GM19467 (cell line): ENCODE results near the gene PRR7.
"Not testable (repeated sequence)": the region's sequence is repeated elsewhere in the genome, so short reads cannot be mapped to it uniquely, and the experiment has no call there.

Experiments
- ATAC-seq: cut with Tn5 transposase; IDR thresholded peaks from one replicate; pipeline ENCODE4 v1.9.1; 2021; ENCODE audit warnings: mild to moderate bottlenecking, moderate library complexity; ENCODE audit not compliant: unreplicated experiment

PRR7 gene

DNA sequence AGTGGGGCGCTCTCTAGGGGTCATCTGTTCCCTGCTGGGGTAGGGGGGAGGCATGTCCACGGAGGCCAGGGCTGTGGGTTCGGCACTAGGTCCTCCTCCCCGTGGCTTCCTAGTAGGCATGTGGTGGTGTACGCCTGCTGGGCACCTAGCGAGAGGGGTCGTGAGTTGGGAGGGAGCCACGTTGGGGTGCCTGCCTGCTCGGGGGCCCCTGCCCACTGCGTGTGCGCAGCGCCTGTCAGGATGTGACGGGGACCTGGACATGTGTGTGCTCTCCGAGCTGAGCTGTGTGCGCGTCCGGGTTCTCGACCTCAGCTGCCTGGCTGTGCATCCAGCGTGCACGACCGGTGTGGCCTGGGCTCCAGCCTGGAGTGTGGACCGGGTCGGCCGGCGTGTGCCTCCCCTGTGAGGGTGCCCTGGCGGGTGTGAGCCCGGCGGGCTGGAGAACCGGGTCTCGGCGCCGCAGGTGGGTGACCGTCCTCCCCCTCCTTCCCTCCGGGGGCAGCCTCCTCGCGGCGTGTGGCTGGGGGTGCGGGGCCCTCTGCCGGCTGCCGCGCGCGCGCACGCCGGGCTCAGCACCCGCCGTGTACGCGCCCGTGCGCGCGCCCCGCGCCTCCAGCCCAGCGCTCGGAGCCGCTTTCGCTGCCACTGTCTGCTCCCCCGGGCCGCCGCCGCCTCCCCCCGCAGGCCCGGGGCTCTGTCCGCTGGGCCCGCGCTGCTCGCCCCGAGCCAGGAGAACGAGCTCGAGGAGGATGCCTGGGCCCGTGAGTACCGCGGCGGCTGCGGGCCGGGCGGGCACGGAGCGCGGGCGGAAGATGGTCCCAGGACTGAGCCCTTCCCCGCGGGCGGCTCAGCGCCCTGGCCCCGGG, at the start of gene PRR7:
TSS of gene PRR7 (plus strand) at position 615 of the 866 bp plus-strand sequence. CDS start 8,254 bp downstream, outside the sequence.
- peak; percentile 42 for ATAC-seq

DNA sequence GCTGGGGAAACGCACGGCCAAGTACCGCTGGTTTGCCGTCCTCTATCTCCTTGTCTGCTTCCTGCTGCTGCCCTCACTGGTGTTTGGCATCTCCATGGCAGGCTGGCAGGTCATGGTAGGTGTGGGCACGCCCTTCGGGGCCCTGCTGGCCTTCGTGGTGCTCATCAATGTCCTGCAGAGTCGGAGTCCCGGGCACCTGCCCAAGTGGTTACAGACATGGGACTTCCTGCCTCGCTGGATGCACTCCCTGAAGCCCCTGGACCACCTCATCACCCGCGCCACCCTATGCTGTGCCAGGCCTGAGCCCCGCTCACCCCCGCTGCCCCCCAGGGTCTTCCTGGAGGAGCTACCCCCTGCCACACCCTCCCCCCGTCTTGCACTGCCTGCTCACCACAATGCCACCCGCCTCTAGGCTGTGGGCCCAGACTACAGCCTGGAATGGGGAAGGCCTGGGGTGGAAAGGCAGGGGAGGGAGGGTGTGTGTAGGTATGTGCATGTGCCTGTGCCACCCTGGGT, 48.7 kb upstream of the PRR7 start:
- ATAC-seq = no peak

GRCh38 chr5:177399997-177400868, 46.4 kb upstream of the PRR7 start, which contains the start of gene PFN3:
PFN3 (minus strand) TSS chr5:177400661; CDS start chr5:177400576, 85 bp downstream.
- ATAC-seq = no peak

GRCh38 chr5:177402271-177403043, 44.2 kb upstream of the PRR7 start:
- no peak for ATAC-seq

- peak; percentile 11 for ATAC-seq
Observed at GRCh38 chr5:177403102-177403791, 43.4 kb upstream of the PRR7 start.

DNA sequence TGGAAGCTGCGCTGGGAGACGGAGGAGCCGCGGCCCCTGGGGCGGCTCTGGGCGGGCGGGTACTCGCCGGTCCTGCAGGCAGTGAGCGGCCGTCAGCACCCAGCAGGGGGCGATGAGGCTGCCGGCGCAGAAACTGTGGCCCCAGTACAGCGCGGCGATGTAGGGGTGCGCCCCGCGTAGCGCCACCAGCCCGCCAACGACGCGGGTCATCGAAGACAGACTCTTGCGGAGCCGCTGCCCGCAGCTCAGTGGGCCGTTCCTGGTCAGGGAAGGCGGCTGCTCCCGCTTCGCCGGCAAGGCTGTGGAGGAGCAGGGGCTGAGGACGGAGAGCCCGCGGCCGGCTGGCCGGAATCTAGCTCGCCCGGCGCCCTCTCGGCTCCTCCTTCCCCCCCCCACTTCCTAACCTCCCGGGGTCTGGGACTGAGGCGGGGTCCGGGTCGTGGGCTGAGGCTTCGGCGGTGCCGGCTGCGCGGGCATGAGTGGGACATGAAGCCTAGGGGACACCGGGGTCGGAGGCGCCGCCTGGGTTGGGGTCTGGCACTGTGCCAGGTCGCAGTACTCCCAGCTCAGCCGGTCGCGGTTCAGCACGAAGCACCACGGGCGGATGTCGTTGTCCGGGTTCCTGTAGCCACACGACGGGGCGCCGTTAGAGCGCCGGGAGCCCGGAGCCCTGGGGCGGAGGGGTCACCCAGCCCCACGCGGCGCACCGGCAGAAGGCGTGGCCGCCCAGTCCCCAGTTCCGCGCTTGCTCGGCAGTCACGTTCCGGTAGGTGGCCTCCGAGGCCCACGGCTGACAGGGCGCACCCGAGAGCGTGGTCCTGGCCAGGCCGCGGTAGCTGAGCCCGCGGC, 42.6 kb upstream of the PRR7 start:
- peak; percentile 61 for ATAC-seq

DNA sequence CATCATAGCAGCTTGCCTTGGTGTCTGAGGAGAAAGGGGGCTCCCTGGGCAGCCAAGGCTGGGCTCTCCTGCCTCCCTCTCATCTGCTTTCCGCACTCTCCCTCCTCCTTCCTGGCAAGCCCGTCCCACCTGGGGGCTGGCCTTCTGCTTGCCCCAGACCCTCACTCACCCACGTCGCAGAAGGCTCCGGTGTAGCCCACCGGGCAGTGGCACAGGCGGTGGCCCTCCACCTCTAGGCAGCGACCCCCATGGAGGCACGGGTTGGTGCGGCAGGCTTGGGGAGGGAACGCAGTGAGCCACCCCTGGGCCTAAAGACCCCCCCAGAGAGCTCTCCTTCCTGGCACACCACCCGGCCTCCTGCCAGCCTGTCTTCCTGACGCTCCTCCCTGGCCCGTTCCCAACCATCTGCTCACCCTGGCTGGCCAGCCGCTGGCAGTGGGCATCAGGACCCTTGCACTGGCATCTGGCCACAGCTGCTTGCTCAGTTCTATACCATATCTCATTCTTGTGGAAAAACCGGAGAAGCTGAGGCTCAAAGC, 41.9 kb upstream of the PRR7 start:
- no peak for ATAC-seq

- no peak for ATAC-seq
Observed at GRCh38 chr5:177405312-177405711, 41.3 kb upstream of the PRR7 start.

DNA sequence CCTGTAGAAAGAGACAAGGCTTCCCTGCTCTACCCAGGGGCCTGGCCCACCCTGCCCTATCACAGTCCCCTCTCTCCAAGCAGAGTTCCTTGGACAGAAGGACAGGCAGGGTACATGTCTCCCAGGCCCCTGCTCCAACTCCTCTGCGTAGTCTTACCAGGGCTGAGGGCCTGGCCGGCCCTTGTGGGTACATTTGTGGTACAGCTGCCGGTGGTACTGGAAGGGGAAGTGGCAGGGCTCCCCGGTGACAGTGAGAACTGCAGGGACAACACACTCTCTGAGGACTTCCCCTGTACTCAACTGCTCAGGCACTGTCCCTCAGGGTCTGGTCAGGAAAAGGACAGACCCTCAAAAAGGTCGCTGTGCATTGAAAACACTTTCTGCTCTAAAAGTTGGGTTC, 40.8 kb upstream of the PRR7 start:
- no peak for ATAC-seq

- no peak for ATAC-seq
Observed at GRCh38 chr5:177409043-177409801, 37.4 kb upstream of the PRR7 start, which contains the start of gene F12. F12 (minus strand) TSS chr5:177409564; CDS start chr5:177409527, 37 bp downstream.

DNA sequence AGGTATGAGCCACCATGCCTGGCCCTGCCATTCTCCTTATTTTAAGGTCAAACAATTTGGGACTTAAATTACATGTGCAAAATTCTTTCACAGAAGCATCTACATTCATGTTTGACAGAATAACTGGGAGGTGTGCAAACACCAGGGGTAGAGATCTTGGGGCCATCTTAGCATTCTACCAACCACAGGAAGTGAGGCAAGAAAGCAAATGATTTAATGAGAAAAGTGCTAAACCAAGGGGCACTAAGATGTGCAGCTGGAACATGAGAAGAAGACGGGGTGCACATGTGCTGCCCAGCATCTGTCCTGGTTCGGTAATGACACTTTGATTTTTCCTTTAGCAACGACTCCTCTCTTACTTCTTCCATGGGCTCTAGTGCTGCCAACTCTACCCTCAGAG, 36.0 kb upstream of the PRR7 start:
- ATAC-seq = no peak

GRCh38 chr5:177412603-177413233, 33.9 kb upstream of the PRR7 start:
- peak; percentile 61 for ATAC-seq

DNA sequence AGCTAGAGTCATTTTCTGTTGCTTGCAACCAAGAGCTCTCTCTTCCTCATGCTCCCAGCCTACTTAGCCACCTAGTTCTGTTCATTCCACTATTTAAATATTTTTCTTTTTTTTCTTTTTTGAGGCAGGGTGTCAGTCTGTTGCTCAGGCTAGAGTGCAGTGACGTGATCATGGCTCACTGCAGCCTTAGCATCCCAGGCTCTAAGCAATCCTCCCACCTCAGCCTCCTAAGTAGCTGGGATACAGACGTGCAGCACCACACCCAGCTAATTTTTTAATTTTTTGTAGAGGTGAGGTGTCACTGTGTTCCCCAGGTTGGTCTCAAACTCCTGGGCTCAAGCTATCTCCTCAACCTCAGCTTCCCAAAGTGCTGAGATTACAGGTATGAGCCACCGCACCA, 32.1 kb upstream of the PRR7 start:
- no peak for ATAC-seq

- ATAC-seq = not testable (repeated sequence)
Observed at GRCh38 chr5:177417081-177417480, 29.5 kb upstream of the PRR7 start.

DNA sequence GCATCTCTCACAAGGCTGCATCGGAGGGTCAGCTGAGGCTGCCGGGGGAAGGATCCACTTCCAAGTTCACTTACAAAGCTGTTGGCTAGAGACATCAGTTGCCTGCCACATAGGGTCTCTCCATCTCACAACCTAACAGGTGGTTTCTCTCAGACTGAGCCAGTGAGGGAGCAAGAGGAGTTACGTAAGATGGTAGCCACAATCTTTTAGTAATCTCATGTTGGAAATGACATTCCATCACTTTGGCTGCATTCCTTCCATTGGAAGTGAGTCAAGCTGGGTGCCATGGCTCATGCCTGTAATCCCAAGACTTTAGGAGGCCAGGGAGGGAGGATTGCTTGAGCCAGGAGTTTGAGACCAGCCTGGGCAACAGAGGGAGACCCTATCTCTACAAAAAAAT, 27.6 kb upstream of the PRR7 start:
- ATAC-seq = no peak

- not testable (repeated sequence) for ATAC-seq
Observed at GRCh38 chr5:177420472-177420871, 26.1 kb upstream of the PRR7 start.

DNA sequence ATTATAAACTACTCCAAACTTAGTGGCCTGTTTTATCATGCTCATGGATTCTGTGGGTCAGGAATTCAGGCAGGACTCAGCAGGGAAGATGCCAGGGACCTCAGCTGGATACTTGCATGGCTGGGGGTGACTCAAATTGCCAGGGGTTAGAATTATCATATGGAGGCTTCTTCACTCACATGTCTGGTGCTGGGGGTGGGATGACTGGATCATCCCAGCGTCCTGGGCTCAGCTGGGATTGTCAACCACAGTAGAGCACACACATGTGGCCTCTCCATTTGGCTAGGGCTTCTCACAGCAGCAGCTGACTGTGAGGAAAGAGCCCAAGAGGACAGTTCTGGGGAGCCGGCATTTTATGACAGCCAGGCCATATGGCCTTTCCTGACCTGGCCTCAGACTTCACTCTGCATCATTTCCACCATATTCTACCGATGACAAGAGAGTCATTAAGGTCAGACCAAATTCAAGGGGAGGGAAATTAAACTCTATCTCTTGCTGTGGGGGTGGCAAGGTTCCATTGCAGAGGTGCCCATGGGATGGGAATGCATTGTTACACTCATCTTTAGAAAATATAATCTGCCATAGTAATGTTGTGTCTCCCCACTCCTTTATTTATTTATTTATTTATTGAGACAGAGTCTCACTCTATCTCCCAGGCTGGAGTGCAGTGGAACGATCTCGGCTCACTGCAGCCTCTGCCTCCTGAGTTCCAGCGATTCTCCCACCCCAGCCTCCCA, 25.4 kb upstream of the PRR7 start:
- no peak for ATAC-seq
